ENCODE data around the gene CLIC3.

The CLIC3 gene

GRCh38 chr9:136968333-136969127 is 27.8 kb downstream of the CLIC3 start:
- DNase-seq: no peak

- DNase-seq: peak in 47 of 56 donors; percentile 22 to 91 (median 67)
These were observed 30.4 kb downstream of the CLIC3 start for GRCh38 chr9:136965771-136966484.

GRCh38 chr9:136964833-136965422 is 31.4 kb downstream of the CLIC3 start:
- DNase-seq: no peak

- no peak for DNase-seq
These were observed 32.1 kb downstream of the CLIC3 start for GRCh38 chr9:136964171-136964689.

- DNase-seq: no peak
These were observed 32.6 kb downstream of the CLIC3 start for GRCh38 chr9:136963751-136964150.

- peak in 3 of 56 donors; percentile 21 to 67 (median 49) for DNase-seq
These were observed 33.0 kb downstream of the CLIC3 start for GRCh38 chr9:136963341-136963740.

GRCh38 chr9:136962701-136963248 is 33.6 kb downstream of the CLIC3 start:
- DNase-seq: no peak

- DNase-seq: no peak
These were observed 34.2 kb downstream of the CLIC3 start for GRCh38 chr9:136962163-136962562.

- peak in 17 of 56 donors; percentile 33 to 71 (median 48) for DNase-seq
These were observed 34.9 kb downstream of the CLIC3 start for GRCh38 chr9:136961279-136962065.

- no peak for DNase-seq
These were observed 35.5 kb downstream of the CLIC3 start for GRCh38 chr9:136960938-136961275.

- no peak for DNase-seq
These were observed 36.0 kb downstream of the CLIC3 start for GRCh38 chr9:136960212-136960937.

GRCh38 chr9:136958898-136959850 is 37.2 kb downstream of the CLIC3 start:
- no peak for DNase-seq

- no peak for DNase-seq
These were observed 37.9 kb downstream of the CLIC3 start for GRCh38 chr9:136958473-136958872.

- DNase-seq: no peak
These were observed 38.5 kb downstream of the CLIC3 start for GRCh38 chr9:136957901-136958300.

- no peak for DNase-seq
These were observed 38.9 kb downstream of the CLIC3 start for GRCh38 chr9:136957461-136957860.

- no peak for DNase-seq
These were observed 39.8 kb downstream of the CLIC3 start for GRCh38 chr9:136956604-136957003.

GRCh38 chr9:136955943-136956335 is 40.4 kb downstream of the CLIC3 start:
- no peak for DNase-seq

GRCh38 chr9:136955202-136955942 is 41.0 kb downstream of the CLIC3 start:
- no peak for DNase-seq

Data from amygdala (tissue), 56 donors.